Endodermal cell (in vitro differentiated cells): ENCODE measurements around the gene THADA. TPM values are rescaled to one million over a fixed set of nuclear protein-coding genes. Genes with fewer than 3 reads are reported as not detected.
A peak's percentile ranks its signal among the peaks of the same experiment; 100 is the strongest.

Experiments
- DNase-seq: peaks from one replicate; pipeline ENCODE4 v3.0.0-alpha.2; 2017
- H3K27ac ChIP-seq: 2 replicates; pipeline ENCODE4 v1.5.1; 2013; ENCODE audit warnings: mild to moderate bottlenecking, low read depth, low read length, moderate library complexity
- H3K27me3 ChIP-seq: 2 replicates; pipeline ENCODE4 v1.6.1; 2013; ENCODE audit warnings: mild to moderate bottlenecking, low read length, moderate library complexity; ENCODE audit not compliant: insufficient read depth, control insufficient read depth, poor library complexity, severe bottlenecking
- H3K36me3 ChIP-seq: 2 replicates; pipeline ENCODE4 v1.7.0; 2013; ENCODE audit warnings: mild to moderate bottlenecking, low read length, moderate library complexity; ENCODE audit not compliant: control insufficient read depth, insufficient read depth
- H3K4me1 ChIP-seq: one replicate; pipeline ENCODE4 v1.7.0; 2013; ENCODE audit warnings: low read length; ENCODE audit not compliant: control insufficient read depth, insufficient read depth
- H3K4me3 ChIP-seq: 2 replicates; pipeline ENCODE4 v1.5.1; 2013; ENCODE audit warnings: mild to moderate bottlenecking, low read length, moderate library complexity
- H3K9ac ChIP-seq: 2 replicates; pipeline ENCODE4 v1.6.1; 2013; ENCODE audit warnings: mild to moderate bottlenecking, low read length, moderate library complexity; ENCODE audit not compliant: poor library complexity, severe bottlenecking; ENCODE audit errors: extremely low read depth
- H3K9me3 ChIP-seq: 2 replicates; pipeline ENCODE4 v1.6.1; 2013; ENCODE audit warnings: mild to moderate bottlenecking, low read length, moderate library complexity; ENCODE audit not compliant: control insufficient read depth
- H3K27ac Mint-ChIP-seq: 2 replicates; pipeline ENCODE4 v1.8.0; 2020; ENCODE audit warnings: mixed read lengths
- H3K27me3 Mint-ChIP-seq: 2 replicates; pipeline ENCODE4 v1.8.0; 2021; ENCODE audit warnings: mild to moderate bottlenecking, mixed read lengths; ENCODE audit not compliant: insufficient read depth
- H3K36me3 Mint-ChIP-seq: 2 replicates; pipeline ENCODE4 v1.8.0; 2020; ENCODE audit warnings: low read depth, mixed read lengths
- H3K4me1 Mint-ChIP-seq: 2 replicates; pipeline ENCODE4 v1.8.0; 2020; ENCODE audit warnings: mixed read lengths
- H3K4me3 Mint-ChIP-seq: 2 replicates; pipeline ENCODE4 v1.8.0; 2020; ENCODE audit warnings: mild to moderate bottlenecking, moderate library complexity, mixed read lengths
- H3K9me3 Mint-ChIP-seq: 2 replicates; pipeline ENCODE4 v1.8.0; 2020; ENCODE audit warnings: mild to moderate bottlenecking, mixed read lengths
- CTCF ChIP-seq: fragments of 200-600 bp; sonication (generic); conservative IDR thresholded peaks from 2 replicates; pipeline ENCODE4 v1.5.0; 2021; ENCODE audit warnings: antibody characterized with exemption, mild to moderate bottlenecking
- WGBS, 2 experiments: methylation state at CpG; one replicate each; pipeline versions ENCODE4 v1.1.5 to v1.1.7; 2013; ENCODE audit warnings: missing lambda C conversion rate in 2 of 2, mixed read lengths in 1 of 2; ENCODE audit not compliant: insufficient coverage in 1 of 2, insufficient read length in 1 of 2; 5-methylcytosine and 5-hydroxymethylcytosine counted together
- total RNA-seq, 2 donors: library from RNA; stranded (reverse); fragmentation: NEBNext Ultra II Directional in 1 of 2; extraction: Animal tissue kit (Norgen Biotek cat#: 25700) in 1 of 2; gene quantifications; 2 replicates in 1 of 2; 3 replicates in 1 of 2; pipeline ENCODE4 v1.2.1, GENCODE V29; 2021

The THADA gene
- total RNA-seq, 2 donors from 2014 or later: 32.8 to 35.0 TPM

GRCh38 chr2:43180897-43181296 lies 414.9 kb downstream of the THADA start:
- Histone ChIP-seq H3K27me3 (no peaks in the 10 kb centered on the region), H3K27ac (no peak overlapping the region), H3K4me3 (no peak overlapping the region), H3K4me1 (peaks cover 16% of the 10 kb centered on the region), H3K36me3 (no peaks in the 10 kb centered on the region), H3K9me3 (no peaks in the 10 kb centered on the region), H3K9ac (no peak overlapping the region)
- no peaks in the 10 kb centered on the region for H3K9me3 Mint-ChIP-seq
- H3K4me1 Mint-ChIP-seq: peaks cover 54% of the 10 kb centered on the region
- H3K27ac Mint-ChIP-seq: peak overlapping the region; percentile 35
- no peaks in the 10 kb centered on the region for H3K27me3 Mint-ChIP-seq
- peak; percentile 54 for DNase-seq
- H3K4me3 Mint-ChIP-seq: no peak overlapping the region
- TF ChIP-seq CTCF: no peak
- WGBS, 2 experiments: 91 to 96% methylated on average over 4 to 8 of the region's 8 CpGs
- no peaks in the 10 kb centered on the region for H3K36me3 Mint-ChIP-seq

Other genes with a start within 250 kb of the THADA start
- 1 to 10 TPM; 5.0 to 5.3 TPM for gene PLEKHH2, start 41.2 kb upstream of the THADA start, total RNA-seq
- gene C1GALT1C1L, start 80.4 kb upstream of the THADA start, total RNA-seq: not detected
- gene DYNC2LI1, start 178.0 kb upstream of the THADA start, total RNA-seq: 10 to 100 TPM; 17.1 to 39.7 TPM
- not detected for gene ABCG5, start 242.8 kb upstream of the THADA start, total RNA-seq
- gene ABCG8, start 242.9 kb upstream of the THADA start, total RNA-seq: not detected